ENCODE data around the gene ADM2.
"Not testable (repeated sequence)": the region's sequence is repeated elsewhere in the genome, so short reads cannot be mapped to it uniquely, and the experiment has no call there.

ADM2 gene

GRCh38 chr22:50507991-50508884 lies 26.9 kb downstream of the ADM2 start, which contains the start of gene NCAPH2:
Gene NCAPH2 (plus strand): TSS chr22:50508224. CDS start chr22:50508338, 114 bp downstream.
- DNase-seq = peak; percentile 88

GRCh38 chr22:50508897-50509296 lies 27.6 kb downstream of the ADM2 start:
- no peak for DNase-seq

- no peak for DNase-seq
Measured at GRCh38 chr22:50513175-50513574, 31.8 kb downstream of the ADM2 start.

- no peak for DNase-seq
Measured at GRCh38 chr22:50516068-50516467, 34.7 kb downstream of the ADM2 start.

- no peak for DNase-seq
Measured at GRCh38 chr22:50516891-50517290, 35.5 kb downstream of the ADM2 start.

- DNase-seq = no peak
Measured at GRCh38 chr22:50517495-50518260, 36.3 kb downstream of the ADM2 start.

- DNase-seq = no peak
Measured at GRCh38 chr22:50518606-50519005, 37.3 kb downstream of the ADM2 start.

GRCh38 chr22:50519151-50519550 lies 37.8 kb downstream of the ADM2 start:
- no peak for DNase-seq

GRCh38 chr22:50520184-50520583 lies 38.8 kb downstream of the ADM2 start:
- not testable (repeated sequence) for DNase-seq

- no peak for DNase-seq
Measured at GRCh38 chr22:50520826-50521453, 39.6 kb downstream of the ADM2 start.

- no peak for DNase-seq
Measured at GRCh38 chr22:50521710-50522109, 40.4 kb downstream of the ADM2 start.

GRCh38 chr22:50522208-50522805 lies 41.0 kb downstream of the ADM2 start:
- DNase-seq = no peak

GRCh38 chr22:50522806-50523438 lies 41.6 kb downstream of the ADM2 start:
- DNase-seq = no peak

GRCh38 chr22:50523458-50523805 lies 42.1 kb downstream of the ADM2 start:
- no peak for DNase-seq

- DNase-seq = peak; percentile 33
Measured at GRCh38 chr22:50523806-50524675, 42.7 kb downstream of the ADM2 start.

GRCh38 chr22:50524676-50525103 lies 43.3 kb downstream of the ADM2 start:
- DNase-seq = no peak

- DNase-seq = peak; percentile 80
Measured at GRCh38 chr22:50525104-50525857, 43.9 kb downstream of the ADM2 start, which contains the start of gene SCO2. Gene SCO2 (minus strand): TSS chr22:50525598. CDS start chr22:50524411, 1,187 bp downstream.

- peak; percentile 66 for DNase-seq
Measured at GRCh38 chr22:50525858-50526107, 44.4 kb downstream of the ADM2 start.

- DNase-seq = no peak
Measured at GRCh38 chr22:50526108-50526833, 44.9 kb downstream of the ADM2 start.
